HUES48 (cell line): ENCODE measurements around the gene CDCA4.

Source experiments
- H3K27ac ChIP-seq: one replicate; pipeline ENCODE4 v1.7.0; 2013; ENCODE audit warnings: low read depth, low read length, inconsistent platforms
- H3K27me3 ChIP-seq: 2 replicates; pipeline ENCODE4 v1.6.1; 2013; ENCODE audit warnings: mild to moderate bottlenecking, low read length; ENCODE audit not compliant: control insufficient read depth, insufficient read depth
- H3K36me3 ChIP-seq: 2 replicates; pipeline ENCODE4 v1.6.1; 2013; ENCODE audit warnings: low read length; ENCODE audit not compliant: control insufficient read depth, insufficient read depth
- H3K4me1 ChIP-seq: 2 replicates; pipeline ENCODE4 v1.6.1; 2013; ENCODE audit warnings: mild to moderate bottlenecking, low read length; ENCODE audit not compliant: control insufficient read depth, insufficient read depth
- H3K4me3 ChIP-seq: 2 replicates; pipeline ENCODE4 v1.5.1; 2013; ENCODE audit warnings: mild to moderate bottlenecking, low read depth, low read length
- H3K9ac ChIP-seq: 2 replicates; pipeline ENCODE4 v1.6.1; 2013; ENCODE audit warnings: mild to moderate bottlenecking, low read depth, low read length, moderate library complexity
- H3K9me3 ChIP-seq: 2 replicates; pipeline ENCODE4 v1.6.1; 2013; ENCODE audit warnings: low read length; ENCODE audit not compliant: control insufficient read depth, insufficient read depth

CDCA4 gene

DNA sequence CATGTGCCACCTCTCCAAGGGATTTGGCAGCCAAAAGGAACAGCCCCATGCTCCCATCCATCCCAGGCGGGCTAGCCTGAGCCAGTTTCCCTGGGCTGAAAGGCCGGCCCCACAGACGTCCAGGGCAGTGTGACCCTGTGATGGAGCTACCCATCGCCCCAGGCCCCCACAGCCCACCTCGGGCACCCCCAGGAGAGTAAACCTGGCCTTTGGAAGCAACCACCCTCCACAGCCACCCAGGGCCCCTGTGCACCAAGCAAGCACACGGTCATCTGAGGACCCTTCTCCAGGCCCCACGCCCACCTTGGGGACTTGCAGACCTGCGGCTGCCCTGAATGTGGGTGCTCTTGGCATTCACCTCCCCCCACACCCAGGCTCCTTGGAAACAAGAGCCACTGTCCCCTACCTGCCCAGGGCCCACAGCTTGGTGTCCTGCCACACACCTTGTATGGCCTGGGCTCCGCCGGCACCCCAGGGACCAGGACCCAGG is 51.1 kb downstream of the CDCA4 start:
- Histone ChIP-seq H3K27ac (no peak overlapping the region), H3K27me3 (peaks cover 4% of the 10 kb centered on the region; the same call in 1 of the 2 replicates), H3K9me3 (no peaks in the 10 kb centered on the region), H3K9ac (no peak overlapping the region), H3K36me3 (no peaks in the 10 kb centered on the region), H3K4me1 (peaks cover 16% of the 10 kb centered on the region), H3K4me3 (no peak overlapping the region)

DNA sequence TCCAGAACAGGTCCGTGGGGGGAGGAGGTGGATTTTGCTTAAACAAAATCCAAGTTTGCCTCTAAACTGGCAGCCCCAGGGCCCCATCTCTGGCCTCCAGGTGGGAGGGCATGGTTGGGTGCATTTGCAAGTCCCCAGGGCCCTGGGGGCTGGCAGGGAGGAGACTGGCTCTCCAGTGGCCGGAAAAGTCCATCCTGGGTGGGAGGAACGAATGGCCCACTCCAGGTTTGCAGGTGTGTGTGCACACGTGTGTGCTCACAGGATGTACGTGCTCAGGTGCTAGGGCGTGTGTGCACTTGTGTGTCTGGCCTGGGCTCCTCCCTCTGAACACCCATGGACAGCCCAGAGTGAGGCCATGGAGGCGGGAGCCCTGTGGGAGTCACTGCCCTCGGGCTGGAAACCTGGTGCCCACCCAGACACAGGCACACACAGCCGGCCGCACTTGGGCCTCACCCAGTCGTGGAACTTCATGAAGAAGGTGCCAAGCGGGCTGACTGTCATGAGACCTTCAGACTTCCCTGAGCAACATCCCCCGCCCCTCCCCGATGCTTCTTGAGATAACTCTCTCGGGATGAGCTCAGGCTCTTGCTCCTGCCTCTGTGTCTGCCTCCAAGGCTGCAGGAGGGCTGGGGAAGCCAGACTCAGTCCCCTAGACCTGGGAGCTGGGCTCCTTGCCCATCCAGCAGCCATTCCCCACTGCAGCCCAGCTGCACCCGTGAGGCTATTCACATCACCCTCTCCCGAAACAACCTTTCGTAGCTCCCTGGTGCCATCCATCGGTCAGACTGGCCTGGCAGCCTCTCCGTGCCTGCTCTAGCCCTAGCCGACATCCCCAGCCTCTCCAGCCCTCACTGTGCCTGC is 52.1 kb downstream of the CDCA4 start:
- H3K9ac ChIP-seq: no peak overlapping the region
- H3K9me3 ChIP-seq: no peaks in the 10 kb centered on the region
- peak overlapping the region; percentile 54; the same call in 1 of the 2 replicates for H3K4me3 ChIP-seq
- no peaks in the 10 kb centered on the region for H3K36me3 ChIP-seq
- H3K4me1 ChIP-seq: peaks cover 16% of the 10 kb centered on the region
- peaks cover 4% of the 10 kb centered on the region; the same call in 1 of the 2 replicates for H3K27me3 ChIP-seq
- no peak overlapping the region for H3K27ac ChIP-seq

DNA sequence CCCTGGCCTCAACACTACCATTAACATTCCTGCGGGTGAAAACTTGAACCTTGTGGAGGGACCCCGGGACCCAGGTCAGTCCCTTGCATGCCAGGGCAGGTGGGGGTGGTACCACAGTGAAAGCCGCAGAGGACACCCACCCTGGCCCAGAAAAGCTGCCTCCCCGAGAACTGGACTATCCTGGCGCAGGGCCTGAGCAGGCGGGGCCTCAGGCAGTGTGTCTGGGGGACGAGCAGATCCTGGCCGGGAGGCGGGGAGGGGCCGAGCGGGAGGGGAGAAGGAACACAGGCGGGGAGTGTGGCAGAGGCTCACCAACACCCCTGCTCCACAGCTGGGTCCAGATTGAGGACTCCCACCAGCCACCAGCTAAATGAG is 52.7 kb downstream of the CDCA4 start:
- Histone ChIP-seq H3K4me3 (peak overlapping the region; percentile 54), H3K9me3 (no peaks in the 10 kb centered on the region), H3K27ac (no peak overlapping the region), H3K27me3 (peaks cover 4% of the 10 kb centered on the region; the same call in 1 of the 2 replicates), H3K9ac (no peak overlapping the region), H3K36me3 (no peaks in the 10 kb centered on the region), H3K4me1 (peaks cover 16% of the 10 kb centered on the region)

DNA sequence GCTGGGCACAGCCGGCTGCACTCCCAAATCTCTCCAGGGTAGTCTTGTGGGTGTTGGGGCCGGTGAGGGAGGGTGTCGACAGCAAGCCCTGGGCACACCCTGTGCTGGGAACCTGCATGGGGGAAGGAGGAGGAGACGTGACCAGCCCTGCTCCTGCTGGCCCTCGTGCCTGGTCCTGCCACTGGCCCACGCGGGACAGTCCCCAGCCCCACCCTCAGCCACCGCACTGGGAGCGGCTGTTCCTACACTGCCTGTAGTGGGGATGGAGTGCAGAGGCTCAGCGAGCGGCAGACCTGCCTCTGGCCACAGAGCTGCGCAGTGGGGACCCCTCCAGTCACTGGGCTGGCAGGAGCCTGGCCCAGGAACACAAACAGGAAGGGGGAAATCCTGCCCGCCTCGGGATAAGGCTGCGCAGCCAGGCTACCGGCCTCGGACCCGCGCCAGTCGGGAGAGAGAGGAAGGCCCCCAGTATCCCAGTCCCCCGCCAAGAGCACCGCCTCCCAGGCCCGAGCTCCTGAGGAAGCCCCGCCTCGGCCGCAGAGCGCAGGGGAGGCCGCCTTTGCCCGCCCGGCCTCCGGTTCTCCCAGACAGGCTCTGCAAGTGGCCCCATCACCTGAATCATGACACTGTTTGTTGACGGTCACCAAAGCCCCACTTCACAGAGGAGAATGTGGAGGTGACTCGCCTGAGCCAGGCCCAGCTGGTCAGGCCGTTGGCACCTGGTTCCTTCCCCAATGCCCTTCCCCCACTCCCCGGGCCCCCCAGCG is 53.3 kb downstream of the CDCA4 start:
- Histone ChIP-seq H3K36me3 (no peaks in the 10 kb centered on the region), H3K27me3 (peaks cover 4% of the 10 kb centered on the region; the same call in 1 of the 2 replicates), H3K9me3 (no peaks in the 10 kb centered on the region), H3K4me1 (peaks cover 16% of the 10 kb centered on the region), H3K27ac (peak overlapping the region; percentile 22), H3K9ac (no peak overlapping the region), H3K4me3 (peak overlapping the region; percentile 54)

GRCh38 chr14:104966981-104967385 is 53.9 kb downstream of the CDCA4 start:
- H3K27me3 ChIP-seq: peaks cover 4% of the 10 kb centered on the region; the same call in 1 of the 2 replicates
- H3K9me3 ChIP-seq: no peaks in the 10 kb centered on the region
- no peaks in the 10 kb centered on the region for H3K36me3 ChIP-seq
- H3K27ac ChIP-seq: no peak overlapping the region
- H3K9ac ChIP-seq: no peak overlapping the region
- peaks cover 16% of the 10 kb centered on the region for H3K4me1 ChIP-seq
- peak overlapping the region; percentile 54; the same call in 1 of the 2 replicates for H3K4me3 ChIP-seq

DNA sequence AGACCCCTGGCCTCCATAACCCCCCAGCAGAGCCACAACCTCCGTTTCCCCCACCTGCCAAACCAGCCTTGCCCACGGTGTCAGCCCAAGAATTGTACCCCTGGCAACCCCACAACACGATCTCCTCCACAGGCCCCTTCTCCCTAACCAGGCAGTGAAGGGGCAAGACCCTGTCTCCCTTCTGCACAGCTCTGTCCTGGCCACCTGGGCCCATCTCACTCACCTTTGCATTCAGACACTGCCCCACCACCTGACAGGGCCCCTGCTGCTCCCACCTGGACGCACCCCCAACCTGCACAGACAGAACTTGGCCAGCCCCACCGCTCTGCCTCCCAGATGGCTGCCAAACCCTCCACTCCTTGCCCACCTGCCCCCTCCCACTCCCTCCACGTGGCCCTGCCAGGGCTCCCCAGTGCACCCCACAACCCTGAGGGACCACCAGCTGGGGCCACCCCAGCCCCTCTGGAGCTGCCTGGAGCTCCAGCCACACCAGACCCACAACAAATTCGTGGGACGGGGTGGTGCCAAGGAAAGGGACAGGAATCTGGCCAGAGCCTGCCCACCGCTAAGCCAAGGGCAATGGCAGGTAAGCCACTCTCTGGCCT is 54.5 kb downstream of the CDCA4 start:
- peaks cover 4% of the 10 kb centered on the region; the same call in 1 of the 2 replicates for H3K27me3 ChIP-seq
- H3K27ac ChIP-seq: no peak overlapping the region
- no peak overlapping the region for H3K9ac ChIP-seq

GRCh38 chr14:104965561-104966231 is 55.2 kb downstream of the CDCA4 start:
- Histone ChIP-seq H3K4me1 (peaks cover 16% of the 10 kb centered on the region), H3K27ac (no peak overlapping the region), H3K4me3 (no peak overlapping the region), H3K36me3 (no peaks in the 10 kb centered on the region), H3K9me3 (no peaks in the 10 kb centered on the region), H3K9ac (no peak overlapping the region), H3K27me3 (peaks cover 4% of the 10 kb centered on the region; the same call in 1 of the 2 replicates)

More for the DNA sequence above, 54.5 kb downstream of the CDCA4 start:
- Histone ChIP-seq H3K9me3 (no peaks in the 10 kb centered on the region), H3K36me3 (no peaks in the 10 kb centered on the region), H3K4me3 (no peak overlapping the region), H3K4me1 (peaks cover 16% of the 10 kb centered on the region)

DNA sequence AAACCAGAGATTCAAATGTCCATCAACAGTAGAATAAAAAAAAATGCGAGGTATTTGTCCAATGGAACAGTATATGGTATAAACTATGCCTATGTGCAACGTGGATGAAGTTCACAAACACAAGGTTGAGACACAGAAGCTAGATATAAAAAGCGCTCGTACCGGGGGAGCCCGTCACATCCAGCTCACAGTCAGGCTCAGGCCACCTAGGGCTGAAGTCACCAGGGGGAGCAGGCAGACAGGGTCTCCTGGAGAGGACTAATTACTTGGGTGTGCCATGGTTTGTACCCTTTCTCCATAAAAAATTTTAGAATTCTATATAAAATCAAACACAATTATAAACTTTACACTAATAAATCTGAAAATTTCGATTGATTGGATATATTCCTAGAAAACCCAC is 56.3 kb downstream of the CDCA4 start:
- H3K4me1 ChIP-seq: peaks cover 16% of the 10 kb centered on the region
- H3K9ac ChIP-seq: no peak overlapping the region
- H3K27ac ChIP-seq: no peak overlapping the region
- no peaks in the 10 kb centered on the region for H3K36me3 ChIP-seq
- H3K4me3 ChIP-seq: no peak overlapping the region
- H3K27me3 ChIP-seq: peaks cover 4% of the 10 kb centered on the region; the same call in 1 of the 2 replicates
- no peaks in the 10 kb centered on the region for H3K9me3 ChIP-seq
